Measurements from ENCODE around the gene ZNF783.

ZNF783 gene

DNA sequence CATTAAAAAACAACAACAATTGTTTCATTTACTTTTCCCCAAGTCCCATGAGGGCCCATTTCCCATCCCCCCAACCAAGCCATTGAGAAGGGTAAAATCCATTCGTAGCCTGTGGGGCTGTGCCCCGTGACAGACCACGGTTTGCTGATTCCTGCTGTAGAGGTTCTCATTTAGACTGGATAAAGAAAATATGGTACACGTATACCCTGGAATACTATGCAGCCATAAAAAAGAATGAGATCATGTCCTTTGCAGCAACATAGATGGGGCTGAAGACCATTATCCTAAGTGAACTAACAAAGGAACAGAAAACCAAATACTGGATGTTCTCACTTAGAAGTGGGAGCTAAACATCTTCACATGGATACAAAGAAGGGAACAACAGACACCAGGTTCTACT is 44.9 kb downstream of the ZNF783 start:
- H3K4me3 ChIP-seq (ENCODE audit: low read length): no peak overlapping the region
- TF ChIP-seq, protein P1, sequence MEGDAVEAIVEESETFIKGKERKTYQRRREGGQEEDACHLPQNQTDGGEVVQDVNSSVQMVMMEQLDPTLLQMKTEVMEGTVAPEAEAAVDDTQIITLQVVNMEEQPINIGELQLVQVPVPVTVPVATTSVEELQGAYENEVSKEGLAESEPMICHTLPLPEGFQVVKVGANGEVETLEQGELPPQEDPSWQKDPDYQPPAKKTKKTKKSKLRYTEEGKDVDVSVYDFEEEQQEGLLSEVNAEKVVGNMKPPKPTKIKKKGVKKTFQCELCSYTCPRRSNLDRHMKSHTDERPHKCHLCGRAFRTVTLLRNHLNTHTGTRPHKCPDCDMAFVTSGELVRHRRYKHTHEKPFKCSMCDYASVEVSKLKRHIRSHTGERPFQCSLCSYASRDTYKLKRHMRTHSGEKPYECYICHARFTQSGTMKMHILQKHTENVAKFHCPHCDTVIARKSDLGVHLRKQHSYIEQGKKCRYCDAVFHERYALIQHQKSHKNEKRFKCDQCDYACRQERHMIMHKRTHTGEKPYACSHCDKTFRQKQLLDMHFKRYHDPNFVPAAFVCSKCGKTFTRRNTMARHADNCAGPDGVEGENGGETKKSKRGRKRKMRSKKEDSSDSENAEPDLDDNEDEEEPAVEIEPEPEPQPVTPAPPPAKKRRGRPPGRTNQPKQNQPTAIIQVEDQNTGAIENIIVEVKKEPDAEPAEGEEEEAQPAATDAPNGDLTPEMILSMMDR (IDR thresholded peaks at IDR 0.05; ENCODE audit: insufficient read depth, low read depth, low read length, missing control alignments): no peak
- DNase-seq (ENCODE audit: low read depth): no peak

DNA sequence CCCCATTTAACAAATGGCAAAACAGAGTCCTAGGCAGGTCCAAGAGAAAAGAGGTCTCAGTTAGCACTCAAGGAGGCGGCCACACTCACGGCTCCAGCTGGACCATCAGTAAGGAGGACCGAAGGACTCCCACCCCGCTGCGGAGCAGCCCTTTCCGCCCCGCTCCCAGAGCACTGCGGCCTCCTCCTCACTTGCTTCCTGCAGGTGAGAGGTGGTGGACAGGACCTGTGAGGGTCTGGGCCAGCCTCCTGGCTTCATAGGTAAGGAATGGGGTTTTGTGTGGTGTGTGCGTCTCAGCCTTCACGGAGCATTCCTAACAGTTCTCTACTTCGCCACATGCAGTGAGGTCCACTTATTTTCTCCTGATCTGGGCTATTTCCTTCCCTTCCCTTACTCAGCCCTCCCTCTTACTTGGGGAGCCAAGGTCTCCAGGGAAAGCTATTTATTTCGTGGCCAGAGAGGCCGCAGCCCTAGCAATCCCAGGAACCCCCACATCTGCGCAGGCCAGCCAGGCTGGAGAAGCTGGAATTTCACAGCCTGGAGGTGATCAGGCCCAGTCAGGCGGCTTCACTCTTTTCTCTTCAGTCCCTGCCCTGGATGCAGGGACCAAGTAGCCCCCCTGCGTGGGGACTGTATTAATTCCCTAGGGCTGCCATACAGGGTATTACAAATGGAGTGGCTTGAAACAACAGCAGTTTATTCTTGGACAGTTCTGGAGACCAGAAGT is 45.9 kb downstream of the ZNF783 start:
- H3K4me3 ChIP-seq (ENCODE audit: low read length): no peak overlapping the region

GRCh38 chr7:149310113-149310836 is 48.3 kb downstream of the ZNF783 start:
- peak; percentile 84 for DNase-seq (ENCODE audit: low read depth)
- no peak overlapping the region for H3K4me3 ChIP-seq (ENCODE audit: low read length)
- TF ChIP-seq, protein P1 (IDR thresholded peaks at IDR 0.05; ENCODE audit: insufficient read depth, low read depth, low read length, missing control alignments): peak; percentile 65

More for the DNA sequence above, 45.9 kb downstream of the ZNF783 start:
- TF ChIP-seq, protein P1 (IDR thresholded peaks at IDR 0.05; ENCODE audit: insufficient read depth, low read depth, low read length, missing control alignments): no peak
- no peak for DNase-seq (ENCODE audit: low read depth)

DNA sequence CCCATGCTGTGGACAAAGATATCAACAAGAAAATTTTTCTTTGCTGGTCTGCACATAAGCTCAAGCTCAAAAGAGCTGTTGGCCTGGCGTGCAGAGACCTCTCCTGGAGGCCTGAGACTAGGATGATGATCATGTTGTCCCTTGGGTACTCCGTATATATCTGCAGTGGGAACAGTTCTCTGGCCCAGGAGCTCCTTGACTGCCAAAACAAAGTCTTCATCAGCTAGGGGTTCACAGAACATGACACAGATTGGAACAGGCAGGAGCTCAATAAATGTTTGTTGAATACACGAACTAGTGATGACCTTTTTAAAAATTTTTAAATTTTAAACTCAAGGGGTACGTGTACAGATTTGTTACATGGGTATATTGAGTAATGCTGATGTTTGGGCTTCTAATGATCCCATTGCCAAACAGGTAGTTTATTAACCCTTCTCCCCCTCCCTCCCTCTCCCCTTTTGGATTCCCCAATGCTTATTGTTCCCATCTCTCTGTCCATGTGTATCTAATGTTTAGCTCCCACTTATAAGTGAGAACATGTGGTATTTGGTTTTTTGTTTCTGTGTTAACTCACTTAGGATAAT is 49.1 kb downstream of the ZNF783 start:
- no peak overlapping the region for H3K4me3 ChIP-seq (ENCODE audit: low read length)
- no peak for DNase-seq (ENCODE audit: low read depth)
- TF ChIP-seq, protein P1 (IDR thresholded peaks at IDR 0.05; ENCODE audit: insufficient read depth, low read depth, low read length, missing control alignments): no peak

- DNase-seq (ENCODE audit: low read depth): no peak
- no peak overlapping the region for H3K4me3 ChIP-seq (ENCODE audit: low read length)
- TF ChIP-seq, protein P1 (IDR thresholded peaks at IDR 0.05; ENCODE audit: insufficient read depth, low read depth, low read length, missing control alignments): no peak
Measured at GRCh38 chr7:149313981-149314380, 52.0 kb downstream of the ZNF783 start.

GRCh38 chr7:149316606-149317005 is 54.6 kb downstream of the ZNF783 start:
- DNase-seq (ENCODE audit: low read depth): no peak
- TF ChIP-seq, protein P1 (IDR thresholded peaks at IDR 0.05; ENCODE audit: insufficient read depth, low read depth, low read length, missing control alignments): no peak
- no peak overlapping the region for H3K4me3 ChIP-seq (ENCODE audit: low read length)

All from epithelial cell of esophagus (primary cell).